PC-3 (cell line): ENCODE data around the gene UBASH3B. TPM values are rescaled to one million over a fixed set of nuclear protein-coding genes. Genes with fewer than 3 reads are reported as not detected.
A peak's percentile ranks its signal among the peaks of the same experiment; 100 is the strongest.

Source experiments
- ATAC-seq: fragments of 200-7000 bp; cut with Tn5 transposase; 2 replicates; pipeline ENCODE4 v1.9.1; 2020; ENCODE audit warnings: mild to moderate bottlenecking, moderate library complexity
- BruUV-seq: library from RNA; stranded (reverse); fragments of 400-500 nt; replicated peaks from 2 replicates; lab custom pipeline; 2021; lab: Mats Ljungman, UMichigan
- CTCF ChIA-PET: fragments of 300-600 bp; sonication (Branson Sonifier 250); formaldehyde crosslinking; loops from one replicate; lab custom pipeline; 2022; ENCODE audit warnings: antibody characterized with exemption; lab: Charles Lee
- POLR2A ChIA-PET: fragments of 300-600 bp; sonication (Branson Sonifier 250); formaldehyde crosslinking; loops from one replicate; lab custom pipeline; 2022; ENCODE audit warnings: antibody characterized with exemption; ENCODE audit not compliant: unreplicated experiment; lab: Charles Lee
- DNase-seq: peaks from one replicate; pipeline ENCODE4 v3.0.0-alpha.2; 2015
- H2AFZ ChIP-seq: fragments of 300-600 bp; sonication (generic); 2 replicates; pipeline ENCODE4 v1.6.0; 2016; ENCODE audit warnings: antibody characterized with exemption, low read length
- H3F3A ChIP-seq: fragments of 300-600 bp; sonication (generic); one replicate; pipeline ENCODE4 v1.6.0; 2017; ENCODE audit warnings: antibody characterized with exemption, low read length, control low read depth, mild to moderate bottlenecking; ENCODE audit not compliant: unreplicated experiment
- H3K27ac ChIP-seq: fragments of 300-600 bp; sonication (generic); 2 replicates; pipeline ENCODE4 v1.5.1; 2016; ENCODE audit warnings: mild to moderate bottlenecking, low read length
- H3K27me3 ChIP-seq: fragments of 300-600 bp; sonication (generic); 2 replicates; pipeline ENCODE4 v1.6.1; 2016; ENCODE audit warnings: low read length, mixed read lengths
- H3K36me3 ChIP-seq: fragments of 300-600 bp; sonication (generic); 2 replicates; pipeline ENCODE4 v1.6.1; 2016; ENCODE audit warnings: low read depth, mixed run types, low read length, mixed read lengths
- H3K4me1 ChIP-seq: fragments of 300-600 bp; sonication (generic); 2 replicates; pipeline ENCODE4 v1.5.1; 2016; ENCODE audit warnings: low read length; ENCODE audit not compliant: insufficient read depth
- H3K4me2 ChIP-seq: fragments of 300-600 bp; sonication (generic); 2 replicates; pipeline ENCODE4 v1.6.0; 2016; ENCODE audit warnings: low read length
- H3K4me3 ChIP-seq: fragments of 300-600 bp; sonication (generic); 2 replicates; pipeline ENCODE4 v1.5.1; 2016; ENCODE audit warnings: mild to moderate bottlenecking, low read length, mixed read lengths
- H3K79me2 ChIP-seq: fragments of 300-600 bp; sonication (generic); 2 replicates; pipeline ENCODE4 v1.6.1; 2017; ENCODE audit warnings: low read length, mixed read lengths
- H3K9ac ChIP-seq: fragments of 300-600 bp; sonication (generic); 2 replicates; pipeline ENCODE4 v1.6.0; 2016; ENCODE audit warnings: mild to moderate bottlenecking, low read length
- H3K9me2 ChIP-seq: fragments of 300-600 bp; sonication (generic); replicated peaks from 2 replicates; pipeline ENCODE4 v1.6.1; 2016; ENCODE audit warnings: mixed run types, low read length, mixed read lengths
- H3K9me3 ChIP-seq: fragments of 300-600 bp; sonication (generic); 2 replicates; pipeline ENCODE4 v1.6.1; 2016; ENCODE audit warnings: low read length, mixed read lengths
- H4K20me1 ChIP-seq: fragments of 300-600 bp; sonication (generic); 2 replicates; pipeline ENCODE4 v1.6.1; 2016; ENCODE audit warnings: low read length, mixed read lengths
- EZH2 ChIP-seq: fragments of 300-600 bp; sonication (generic); IDR thresholded peaks from one replicate; pipeline ENCODE4 v1.6.1; 2017; ENCODE audit warnings: antibody characterized with exemption, mild to moderate bottlenecking, low read length; ENCODE audit not compliant: unreplicated experiment
- EZH2phosphoT487 ChIP-seq: fragments of 300-600 bp; sonication (generic); IDR thresholded peaks from 2 replicates; pipeline ENCODE4 v1.6.1; 2018; ENCODE audit warnings: mild to moderate bottlenecking, antibody characterized with exemption, low read length, borderline replicate concordance
- intact Hi-C: fragments of 100-400 bp; cut with micrococcal nuclease; formaldehyde crosslinking; loops from 2 replicates; pipeline ENCODE4 v1.9.0; 2023
- total RNA-seq: library from RNA; depleted of rRNA; stranded (reverse); fragments of >200 nt; gene quantifications from 2 replicates; pipeline ENCODE4 v1.2.3, GENCODE V29; 2014
- TF ChIP-seq, protein P1 (sequence below): fragments of 300-600 bp; sonication (generic); conservative IDR thresholded peaks from 2 replicates; pipeline ENCODE4 v1.5.1; 2017; ENCODE audit warnings: antibody characterized with exemption, low read depth, mild to moderate bottlenecking, low read length

The UBASH3B gene
- total RNA-seq, 1 experiment from 2014 or later, result 178 TPM

- TF ChIP-seq, protein P1, sequence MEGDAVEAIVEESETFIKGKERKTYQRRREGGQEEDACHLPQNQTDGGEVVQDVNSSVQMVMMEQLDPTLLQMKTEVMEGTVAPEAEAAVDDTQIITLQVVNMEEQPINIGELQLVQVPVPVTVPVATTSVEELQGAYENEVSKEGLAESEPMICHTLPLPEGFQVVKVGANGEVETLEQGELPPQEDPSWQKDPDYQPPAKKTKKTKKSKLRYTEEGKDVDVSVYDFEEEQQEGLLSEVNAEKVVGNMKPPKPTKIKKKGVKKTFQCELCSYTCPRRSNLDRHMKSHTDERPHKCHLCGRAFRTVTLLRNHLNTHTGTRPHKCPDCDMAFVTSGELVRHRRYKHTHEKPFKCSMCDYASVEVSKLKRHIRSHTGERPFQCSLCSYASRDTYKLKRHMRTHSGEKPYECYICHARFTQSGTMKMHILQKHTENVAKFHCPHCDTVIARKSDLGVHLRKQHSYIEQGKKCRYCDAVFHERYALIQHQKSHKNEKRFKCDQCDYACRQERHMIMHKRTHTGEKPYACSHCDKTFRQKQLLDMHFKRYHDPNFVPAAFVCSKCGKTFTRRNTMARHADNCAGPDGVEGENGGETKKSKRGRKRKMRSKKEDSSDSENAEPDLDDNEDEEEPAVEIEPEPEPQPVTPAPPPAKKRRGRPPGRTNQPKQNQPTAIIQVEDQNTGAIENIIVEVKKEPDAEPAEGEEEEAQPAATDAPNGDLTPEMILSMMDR, result peak; percentile 84
- no peak for TF ChIP-seq EZH2
- Histone ChIP-seq H3K4me2 (no peak overlapping the region), H3K9me3 (no peaks in the 10 kb centered on the region), H3K9me2 (no peaks in the 10 kb centered on the region), H3K79me2 (no peaks in the 10 kb centered on the region), H3K9ac (no peak overlapping the region), H3K27ac (no peak overlapping the region), H3K36me3 (no peaks in the 10 kb centered on the region), H3K4me3 (no peak overlapping the region), H3F3A (no peaks in the 10 kb centered on the region), H2AFZ (no peak overlapping the region), H4K20me1 (no peaks in the 10 kb centered on the region), H3K27me3 (no peaks in the 10 kb centered on the region), H3K4me1 (no peaks in the 10 kb centered on the region)
- intact Hi-C loops, result loop anchor here (1.0 kb wide), 3 partner anchors 98 to 125 kb away; no protein-coding TSS in a partner anchor
- DNase-seq (peak; percentile 63), ATAC-seq (peak; percentile 78)
- BruUV-seq, result no TSS peak
- ChIA-PET CTCF (interaction anchor here (0.6 to 1.6 kb wide), 3 partner anchors 26 to 99 kb away, joined by 3 to 6 read pairs (median 3); partner anchors contain the start of gene UBASH3B), POLR2A (interaction anchor here (1.0 kb wide), 1 partner anchor 98 kb away, joined by 3 read pairs; no protein-coding TSS in a partner anchor)
These were observed 99.2 kb downstream of the UBASH3B start for GRCh38 chr11:122754553-122755322.

DNA sequence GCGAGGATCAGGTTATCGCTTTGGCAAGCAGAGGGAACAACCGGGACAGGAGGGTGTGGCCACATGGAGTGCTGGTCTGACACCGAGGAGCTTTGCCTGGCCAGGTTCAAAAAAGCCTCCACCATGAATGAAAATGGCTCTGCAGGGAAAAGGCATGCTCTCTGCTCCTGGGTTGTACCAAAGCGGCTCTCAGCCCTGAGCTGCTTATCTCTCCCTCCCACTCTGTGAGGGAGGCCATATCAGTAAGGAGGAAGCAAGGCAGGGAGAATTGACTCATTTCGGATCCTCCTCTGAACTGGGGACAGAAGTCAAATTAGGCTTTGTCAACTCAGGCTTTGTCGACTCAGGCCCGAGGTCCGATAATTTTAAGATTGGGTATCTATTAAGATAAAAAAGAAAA, 99.9 kb downstream of the UBASH3B start:
- Histone ChIP-seq H3K27me3 (no peaks in the 10 kb centered on the region), H3F3A (no peaks in the 10 kb centered on the region), H4K20me1 (no peaks in the 10 kb centered on the region), H3K9me2 (no peaks in the 10 kb centered on the region), H3K27ac (no peak overlapping the region), H2AFZ (no peak overlapping the region), H3K4me1 (no peaks in the 10 kb centered on the region), H3K36me3 (no peaks in the 10 kb centered on the region), H3K9me3 (no peaks in the 10 kb centered on the region), H3K9ac (no peak overlapping the region), H3K4me2 (no peak overlapping the region), H3K4me3 (no peak overlapping the region), H3K79me2 (no peaks in the 10 kb centered on the region)
- ChIA-PET POLR2A (no interaction called here), CTCF (interaction anchor here (1.6 kb wide), 1 partner anchor 99 kb away, joined by 6 read pairs; the partner anchor contains the start of gene UBASH3B)
- DNase-seq, result no peak
- no peak for ATAC-seq
- BruUV-seq, result no TSS peak
- intact Hi-C loops, result no loop called here
- TF ChIP-seq EZH2phosphoT487, result no peak
- TF ChIP-seq EZH2, result no peak
- TF ChIP-seq, protein P1, result no peak

GRCh38 chr11:122755941-122756340, 100.4 kb downstream of the UBASH3B start:
- Histone ChIP-seq H2AFZ (no peak overlapping the region), H3F3A (no peaks in the 10 kb centered on the region), H3K9me2 (no peaks in the 10 kb centered on the region), H3K27ac (no peak overlapping the region), H3K27me3 (no peaks in the 10 kb centered on the region), H3K9me3 (no peaks in the 10 kb centered on the region), H3K9ac (no peak overlapping the region), H3K4me3 (no peak overlapping the region), H3K4me1 (no peaks in the 10 kb centered on the region), H3K36me3 (no peaks in the 10 kb centered on the region), H3K79me2 (no peaks in the 10 kb centered on the region), H3K4me2 (no peak overlapping the region), H4K20me1 (no peaks in the 10 kb centered on the region)
- DNase-seq (no peak), ATAC-seq (no peak)
- POLR2A ChIA-PET, result no interaction called here
- TF ChIP-seq, protein P1, result no peak
- TF ChIP-seq EZH2phosphoT487 (no peak), EZH2 (no peak)
- CTCF ChIA-PET, result interaction anchor here (1.6 kb wide), 1 partner anchor 100 kb away, joined by 6 read pairs; the partner anchor contains the start of gene UBASH3B
- intact Hi-C loops, result no loop called here
- BruUV-seq, result no TSS peak
